GM10248 (cell line): ENCODE results near the gene MPST.

Experiments
- CTCF ChIA-PET: fragments of 300-600 bp; sonication (Branson Sonifier 250); formaldehyde crosslinking; extraction: SDS; loops from one replicate; lab custom pipeline; 2021; ENCODE audit warnings: antibody characterized with exemption; lab: Yijun Ruan, JAX
- POLR2A ChIA-PET: fragments of 350-650 bp; sonication (Branson Sonifier 250); formaldehyde crosslinking; extraction: SDS; loops from one replicate; lab custom pipeline; 2020; ENCODE audit warnings: antibody characterized with exemption; lab: Yijun Ruan, JAX
- DNase-seq: peaks from one replicate; pipeline ENCODE4 v3.0.0; 2012; ENCODE audit errors: extremely low spot score
- TF ChIP-seq, protein P1 (sequence below): IDR thresholded peaks from 2 replicates; pipeline ENCODE4 v1.5.1; 2012; ENCODE audit warnings: mild to moderate bottlenecking, low read depth; ENCODE audit errors: extremely low read depth, missing control alignments, control extremely low read depth

Gene MPST

GRCh38 chr22:37019309-37020191, at the start of gene MPST, which contains the start of gene TST:
Gene MPST (plus strand): TSS chr22:37019742. CDS start chr22:37019837, 95 bp downstream.
Gene TST (minus strand): TSS chr22:37019447. CDS start chr22:37018732, 715 bp downstream.
- POLR2A ChIA-PET: interaction anchor here (0.6 to 1.0 kb wide), 2 partner anchors 107 to 1327 kb away, joined by 3 read pairs; no protein-coding TSS in a partner anchor
- CTCF ChIA-PET: interaction anchor here (0.6 to 5.6 kb wide), 14 partner anchors 10 to 237 kb away, joined by 3 to 40 read pairs (median 7); partner anchors contain the start of gene KCTD17
- TF ChIP-seq, protein P1, sequence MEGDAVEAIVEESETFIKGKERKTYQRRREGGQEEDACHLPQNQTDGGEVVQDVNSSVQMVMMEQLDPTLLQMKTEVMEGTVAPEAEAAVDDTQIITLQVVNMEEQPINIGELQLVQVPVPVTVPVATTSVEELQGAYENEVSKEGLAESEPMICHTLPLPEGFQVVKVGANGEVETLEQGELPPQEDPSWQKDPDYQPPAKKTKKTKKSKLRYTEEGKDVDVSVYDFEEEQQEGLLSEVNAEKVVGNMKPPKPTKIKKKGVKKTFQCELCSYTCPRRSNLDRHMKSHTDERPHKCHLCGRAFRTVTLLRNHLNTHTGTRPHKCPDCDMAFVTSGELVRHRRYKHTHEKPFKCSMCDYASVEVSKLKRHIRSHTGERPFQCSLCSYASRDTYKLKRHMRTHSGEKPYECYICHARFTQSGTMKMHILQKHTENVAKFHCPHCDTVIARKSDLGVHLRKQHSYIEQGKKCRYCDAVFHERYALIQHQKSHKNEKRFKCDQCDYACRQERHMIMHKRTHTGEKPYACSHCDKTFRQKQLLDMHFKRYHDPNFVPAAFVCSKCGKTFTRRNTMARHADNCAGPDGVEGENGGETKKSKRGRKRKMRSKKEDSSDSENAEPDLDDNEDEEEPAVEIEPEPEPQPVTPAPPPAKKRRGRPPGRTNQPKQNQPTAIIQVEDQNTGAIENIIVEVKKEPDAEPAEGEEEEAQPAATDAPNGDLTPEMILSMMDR: no peak
- DNase-seq: peak; percentile 87

DNA sequence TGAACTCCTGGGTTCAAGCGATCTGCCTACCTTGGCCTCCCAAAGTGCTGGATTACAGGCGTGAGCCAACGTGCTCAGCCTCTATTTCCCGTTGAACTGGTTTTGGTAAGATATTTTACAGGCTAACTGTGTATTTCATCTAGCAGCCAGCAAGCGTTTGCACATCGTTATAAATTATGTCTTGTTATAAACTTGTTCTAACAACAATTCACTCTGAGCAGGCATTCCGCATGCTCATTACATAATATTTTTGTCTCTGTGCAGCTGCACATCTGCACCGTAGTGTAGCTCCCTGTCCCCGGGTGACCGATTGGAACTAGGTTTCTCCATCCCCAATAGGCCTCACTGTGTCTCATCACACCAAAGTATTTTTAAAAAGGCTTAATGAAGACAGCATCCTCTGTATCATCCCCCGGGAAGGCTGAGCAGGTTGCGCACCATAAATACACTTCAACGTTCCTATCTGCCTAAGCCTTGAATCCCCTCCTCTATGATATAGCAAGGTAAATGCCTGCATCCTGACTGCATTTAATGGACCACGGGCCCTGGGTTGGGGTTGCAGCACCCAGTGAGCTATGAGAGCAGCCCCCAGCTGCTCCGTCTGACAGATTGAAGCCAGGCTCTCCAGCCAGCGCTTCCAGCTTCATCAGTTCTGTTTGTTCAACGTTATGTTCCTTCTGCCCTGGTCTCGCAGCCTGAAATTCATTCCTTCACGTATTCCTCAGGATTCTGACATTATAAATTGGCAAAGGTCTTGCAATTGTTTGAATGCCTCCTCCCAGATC, 48.0 kb upstream of the MPST start:
- TF ChIP-seq, protein P1: no peak
- ChIA-PET POLR2A (no interaction called here), CTCF (interaction anchor here (1.1 to 2.1 kb wide), 9 partner anchors 10 to 189 kb away, joined by 3 to 6 read pairs (median 4); partner anchors contain the start of gene NCF4)
- DNase-seq: no peak

GRCh38 chr22:36976606-36977005, 42.9 kb upstream of the MPST start:
- TF ChIP-seq, protein P1: no peak
- no peak for DNase-seq
- CTCF ChIA-PET: interaction anchor here (0.8 to 5.8 kb wide), 48 partner anchors 8 to 466 kb away, joined by 3 to 100 read pairs (median 5); partner anchors contain the start of genes IFT27, MPST, NCF4 and TST
- POLR2A ChIA-PET: interaction anchor here (0.5 kb wide), 1 partner anchor 8 kb away, joined by 3 read pairs; no protein-coding TSS in a partner anchor

DNA sequence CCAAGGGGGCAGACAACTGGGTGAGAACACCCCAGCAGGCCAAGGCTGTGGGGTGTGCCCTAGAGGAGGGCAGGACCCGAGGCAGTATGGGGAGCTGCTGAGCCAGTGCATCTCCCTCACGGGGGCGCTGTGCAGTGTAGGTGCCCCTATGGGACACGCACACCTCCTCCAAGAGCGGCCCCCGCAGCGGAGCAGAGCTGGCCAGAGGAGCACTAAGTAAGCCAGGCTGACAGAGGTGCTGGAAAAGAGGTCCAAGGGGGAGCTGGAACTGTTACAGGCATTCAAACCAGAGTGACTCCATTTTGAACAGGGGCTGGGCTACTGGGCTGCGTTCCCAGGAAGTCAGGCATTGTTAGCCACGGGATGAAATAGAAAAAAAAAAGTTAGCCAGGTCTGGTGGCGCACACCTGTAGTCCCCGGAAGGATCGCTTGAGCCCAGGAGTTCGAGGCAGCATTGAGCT, 42.1 kb upstream of the MPST start:
- ChIA-PET POLR2A (interaction anchor here (0.5 to 0.9 kb wide), 2 partner anchors 9 to 202 kb away, joined by 3 read pairs; no protein-coding TSS in a partner anchor), CTCF (interaction anchor here (0.7 to 5.8 kb wide), 68 partner anchors 9 to 466 kb away, joined by 3 to 100 read pairs (median 4); partner anchors contain the start of genes IFT27, MPST, NCF4 and TST)
- peak; percentile 82 for DNase-seq
- TF ChIP-seq, protein P1: peak; percentile 70

DNA sequence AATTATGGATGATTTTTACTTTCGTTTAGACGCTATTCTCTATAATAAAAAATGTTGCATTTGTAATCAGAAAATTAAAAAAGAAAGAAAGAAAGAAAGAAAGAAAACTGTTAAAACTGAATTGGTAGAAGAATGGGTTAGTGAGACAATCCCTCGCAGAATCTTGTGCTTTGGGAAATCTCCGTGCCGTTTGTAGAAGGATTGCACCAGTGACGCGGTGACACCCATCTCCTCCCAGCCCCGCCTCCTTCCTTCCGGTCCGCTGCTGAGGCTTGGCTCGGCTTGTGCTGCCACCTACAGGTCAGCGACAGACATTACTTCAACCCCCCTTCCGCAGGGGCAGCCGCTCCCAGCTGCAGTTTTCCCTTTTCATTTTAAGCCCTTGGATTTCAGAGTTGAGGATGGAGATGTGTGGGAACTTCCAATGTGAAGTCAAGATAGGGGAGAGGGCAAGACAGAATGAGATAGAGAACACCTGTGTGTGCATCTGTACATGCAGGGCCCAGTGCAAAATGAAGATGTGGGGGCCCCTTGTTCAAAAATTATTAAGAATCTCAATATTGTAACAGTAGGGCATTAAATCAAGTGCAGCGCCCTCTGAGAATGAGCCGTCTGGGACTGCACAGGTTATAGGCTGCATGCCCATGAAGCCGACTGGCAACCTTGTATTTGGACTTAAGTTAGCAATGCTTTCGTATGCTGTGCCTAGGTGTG, 41.4 kb upstream of the MPST start:
- ChIA-PET POLR2A (interaction anchor here (0.6 to 0.9 kb wide), 2 partner anchors 203 to 495 kb away, joined by 3 to 4 read pairs; no protein-coding TSS in a partner anchor), CTCF (interaction anchor here (0.6 to 5.8 kb wide), 67 partner anchors 9 to 467 kb away, joined by 3 to 100 read pairs (median 5); partner anchors contain the start of genes IFT27, MPST, NCF4 and TST)
- TF ChIP-seq, protein P1: peak; percentile 95
- peak; percentile 95 for DNase-seq
